ENCODE data around the gene KAZN.

GRCh38 chr1:14639291-14640050 is 41.0 kb downstream of the KAZN start:
- TF ChIP-seq CTCF (IDR thresholded peaks at IDR 0.05) (no peak), POLR2A (IDR thresholded peaks at IDR 0.05) (no peak), POLR2AphosphoS5 (IDR thresholded peaks at IDR 0.05) (no peak), EP300 (IDR thresholded peaks at IDR 0.05) (no peak)
